Measurements from ENCODE around the gene BUD23. TPM values are rescaled to one million over a fixed set of nuclear protein-coding genes. Genes with fewer than 3 reads are reported as not detected.
A peak's percentile ranks its signal among the peaks of the same experiment; 100 is the strongest.
"Not testable (repeated sequence)": the region's sequence is repeated elsewhere in the genome, so short reads cannot be mapped to it uniquely, and the experiment has no call there.

BUD23 gene
- polyA plus RNA-seq, 4 donors, result 79.9 to 104 (median 88.3) TPM

DNA sequence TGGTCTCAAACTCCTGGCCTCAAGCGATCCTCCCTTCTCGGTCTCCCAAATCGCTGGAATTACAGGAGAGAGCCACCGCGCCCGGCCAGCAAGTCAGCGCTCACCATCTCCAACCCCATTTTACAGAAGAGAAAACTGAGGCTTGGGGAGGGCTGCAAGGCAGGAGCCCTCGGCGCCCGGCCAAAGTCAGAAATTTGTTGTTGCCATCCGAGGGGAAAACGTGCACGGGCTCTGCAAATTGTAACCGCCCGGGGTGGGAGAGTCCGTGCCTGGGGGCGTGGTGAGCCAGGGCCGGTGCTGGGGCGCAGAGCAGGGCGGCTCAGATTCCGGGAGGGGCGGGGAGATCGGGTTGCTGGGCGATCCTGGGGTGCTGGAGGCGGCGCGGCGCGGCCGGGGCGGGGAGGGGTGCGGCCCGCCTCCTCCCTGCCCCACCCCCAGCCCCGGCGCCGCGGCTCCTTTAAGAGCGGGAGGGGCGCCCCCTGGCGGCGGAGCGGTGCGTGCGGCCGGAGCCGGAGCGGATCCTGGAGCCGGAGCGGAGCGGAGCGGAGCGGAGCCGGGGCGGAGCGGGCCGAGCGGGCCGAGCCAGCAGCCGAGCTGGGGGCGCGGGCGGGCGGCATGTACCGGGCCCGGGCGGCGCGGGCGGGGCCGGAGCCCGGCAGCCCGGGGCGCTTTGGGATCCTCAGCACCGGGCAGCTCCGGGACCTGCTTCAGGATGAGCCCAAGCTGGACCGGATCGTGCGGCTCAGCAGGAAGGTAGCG lies 15.9 kb upstream of the BUD23 start, which contains the start of gene VPS37D:
TSS of gene VPS37D (plus strand) at position 488 of the 759 bp plus-strand sequence. CDS start at position 616, 128 bp downstream.
- peak; percentile 73 to 87 (median 82) for DNase-seq (ENCODE audit: low read depth in 4 of 4, low spot score in 3 of 4)

- peak in 1 of 4 donors; percentile 34 for DNase-seq (ENCODE audit: low read depth in 4 of 4, low spot score in 3 of 4)
Observed at GRCh38 chr7:73668103-73668885, 15.1 kb upstream of the BUD23 start.

GRCh38 chr7:73668886-73669230 lies 14.5 kb upstream of the BUD23 start:
- DNase-seq (ENCODE audit: low read depth in 4 of 4, low spot score in 3 of 4), result no peak

GRCh38 chr7:73669288-73669701 lies 14.1 kb upstream of the BUD23 start:
- DNase-seq (ENCODE audit: low read depth in 4 of 4, low spot score in 3 of 4), result no peak

- no peak for DNase-seq (ENCODE audit: low read depth in 4 of 4, low spot score in 3 of 4)
Observed at GRCh38 chr7:73669858-73670385, 13.5 kb upstream of the BUD23 start.

GRCh38 chr7:73671322-73671661 lies 12.1 kb upstream of the BUD23 start:
- no peak for DNase-seq (ENCODE audit: low read depth in 4 of 4, low spot score in 3 of 4)

DNA sequence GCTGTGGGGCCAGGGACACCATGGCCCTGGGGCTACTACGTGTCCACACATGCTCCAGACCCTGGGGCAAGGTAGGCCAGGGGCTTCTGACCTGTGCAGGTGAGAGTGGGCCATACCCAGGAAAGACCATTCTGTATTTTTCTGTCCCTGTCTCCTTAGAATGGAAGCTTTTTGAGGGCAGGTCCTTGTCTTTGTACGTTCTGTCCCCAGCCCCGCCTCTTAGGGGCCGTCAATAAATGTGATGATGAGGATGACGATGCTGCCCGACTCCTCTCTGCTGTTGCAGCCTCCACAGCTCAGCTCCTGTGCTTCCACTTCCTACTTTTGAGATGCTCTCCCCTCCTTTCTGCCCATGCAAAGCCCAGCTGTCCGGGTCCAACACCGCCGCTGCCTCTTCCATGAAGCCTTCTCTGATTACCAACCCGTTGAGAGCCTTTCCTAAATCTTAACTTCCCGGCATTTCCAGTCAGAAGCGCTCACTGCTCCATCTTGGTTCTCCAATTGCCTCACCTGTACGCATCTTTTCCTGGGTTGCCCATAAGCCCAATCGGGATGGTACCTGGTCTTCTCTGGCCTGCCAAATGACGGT lies 11.4 kb upstream of the BUD23 start:
- DNase-seq (ENCODE audit: low read depth in 4 of 4, low spot score in 3 of 4), result no peak

DNA sequence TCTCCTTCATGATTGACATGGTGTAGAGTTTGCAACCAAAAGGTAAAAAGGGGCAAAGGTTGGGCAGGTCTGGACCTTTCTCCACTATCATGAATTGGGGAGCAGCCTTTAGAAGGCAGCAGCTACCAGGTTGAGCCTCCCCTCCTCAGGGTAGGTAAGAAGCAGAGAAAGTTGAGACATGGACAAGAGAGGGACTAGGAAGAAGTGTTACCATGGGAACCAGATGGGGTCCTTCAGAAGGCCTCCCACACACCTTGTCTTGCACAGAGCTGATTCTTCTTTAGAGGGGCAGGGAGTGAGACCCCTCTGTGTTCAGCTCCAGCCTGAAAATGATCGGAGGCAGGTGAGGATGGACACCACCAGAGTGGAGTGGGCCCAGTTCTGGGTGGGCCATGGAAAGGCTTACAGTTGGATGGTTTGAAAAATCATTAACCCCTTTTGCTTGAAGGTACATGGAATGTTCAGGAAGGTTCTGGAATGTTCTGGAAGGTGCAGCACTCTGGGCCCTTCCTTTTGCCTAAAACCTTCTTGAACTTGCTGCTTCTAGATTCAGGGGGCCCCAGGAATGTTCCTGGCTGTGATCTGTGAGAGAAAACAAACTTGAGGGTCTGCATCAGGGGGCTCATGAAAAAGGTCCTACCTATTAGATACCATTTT lies 8.8 kb upstream of the BUD23 start:
- no peak for DNase-seq (ENCODE audit: low read depth in 4 of 4, low spot score in 3 of 4)

- not testable (repeated sequence) for DNase-seq (ENCODE audit: low read depth in 4 of 4, low spot score in 3 of 4)
Observed at GRCh38 chr7:73676062-73676461, 7.3 kb upstream of the BUD23 start.

GRCh38 chr7:73678862-73679261 lies 4.5 kb upstream of the BUD23 start:
- DNase-seq (ENCODE audit: low read depth in 4 of 4, low spot score in 3 of 4), result no peak

DNA sequence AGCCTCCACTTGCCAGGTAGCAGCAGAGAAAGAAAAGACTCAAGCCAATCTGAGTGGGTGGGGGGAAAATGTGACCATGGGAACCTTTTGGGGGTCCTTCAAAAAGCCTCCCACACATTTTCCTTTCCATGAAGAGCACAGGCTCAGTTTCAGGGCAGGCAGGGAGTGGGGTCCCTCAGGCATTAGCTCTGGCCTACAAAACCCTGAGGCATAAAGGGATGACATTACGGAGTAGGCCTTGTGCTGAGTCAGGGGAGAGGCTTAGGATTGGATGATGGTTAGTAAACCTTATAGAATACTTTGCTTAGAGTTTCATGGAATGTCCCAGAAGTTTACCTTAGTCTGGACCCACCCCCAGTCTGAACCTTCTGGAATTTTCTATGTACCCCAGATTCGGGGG lies 3.7 kb upstream of the BUD23 start:
- no peak for DNase-seq (ENCODE audit: low read depth in 4 of 4, low spot score in 3 of 4)

GRCh38 chr7:73680501-73680900 lies 2.9 kb upstream of the BUD23 start:
- DNase-seq (ENCODE audit: low read depth in 4 of 4, low spot score in 3 of 4), result no peak

DNA sequence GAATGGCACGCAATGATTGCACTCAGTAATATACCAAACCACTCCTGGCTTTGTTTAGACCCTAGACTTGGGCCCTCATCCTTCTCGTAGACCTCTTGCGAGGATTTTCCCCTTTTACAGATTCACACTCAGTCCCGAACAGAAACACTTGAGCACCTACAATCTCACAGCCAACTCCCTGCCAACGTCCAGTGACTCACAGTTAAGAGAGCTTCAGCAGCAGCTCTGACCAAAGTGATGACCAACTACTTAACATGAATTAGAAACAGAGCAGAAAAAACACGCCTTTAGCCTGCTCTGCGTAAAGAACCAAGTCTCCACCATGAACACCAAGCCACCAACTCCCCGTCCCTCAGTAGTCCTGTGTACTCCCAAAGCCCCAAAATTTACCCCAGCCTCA lies 2.4 kb upstream of the BUD23 start:
- no peak for DNase-seq (ENCODE audit: low read depth in 4 of 4, low spot score in 3 of 4)

GRCh38 chr7:73682745-73683055 lies 697 bp upstream of the BUD23 start:
- DNase-seq (ENCODE audit: low read depth in 4 of 4, low spot score in 3 of 4), result no peak

DNA sequence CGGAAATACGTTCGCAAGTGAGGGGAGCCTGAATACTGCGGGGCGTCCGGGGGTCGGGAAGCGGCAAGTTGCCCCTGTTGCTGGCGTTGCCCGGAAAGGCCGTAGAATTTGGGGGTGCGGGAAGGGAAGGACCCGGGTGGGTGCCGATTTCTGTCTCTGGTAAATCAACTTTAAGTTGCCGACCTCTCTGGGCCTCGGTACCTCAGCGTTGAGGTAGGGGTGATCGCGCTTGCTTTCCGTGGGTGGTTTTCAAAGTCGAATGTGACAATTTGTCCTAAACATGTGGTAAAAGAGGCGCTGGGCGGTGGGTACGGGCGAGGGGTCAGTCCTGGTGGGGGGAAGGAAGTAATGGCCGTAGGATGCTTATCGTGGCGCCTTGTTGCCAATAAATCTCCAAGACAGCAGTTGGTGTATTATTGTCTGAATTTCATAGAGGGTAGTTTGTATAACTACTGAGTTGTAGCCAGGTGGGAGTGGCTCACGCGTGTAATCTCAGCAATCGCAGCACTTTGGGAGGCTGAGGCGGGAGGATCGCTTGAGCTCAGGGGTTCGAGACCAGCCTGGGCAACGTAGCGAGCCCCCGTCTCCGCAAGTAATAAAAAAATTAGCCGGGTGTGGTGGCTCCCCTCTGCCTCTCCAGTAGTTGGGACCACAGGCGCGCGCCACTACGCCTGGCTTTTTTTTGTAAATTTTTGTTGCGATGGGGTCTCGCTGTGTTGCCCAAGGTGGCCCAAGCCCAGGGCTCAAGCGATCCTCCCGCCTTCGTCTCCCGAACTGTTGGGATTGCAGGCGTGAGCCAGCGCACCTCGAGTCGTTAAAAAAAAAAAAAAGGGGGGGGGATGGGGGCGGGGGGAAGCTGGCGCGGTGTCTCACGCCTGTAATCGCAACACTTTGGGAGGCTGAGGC lies 644 bp downstream of the BUD23 start:
- DNase-seq (ENCODE audit: low read depth in 4 of 4, low spot score in 3 of 4), result no peak

GRCh38 chr7:73685311-73685710 lies 1.9 kb downstream of the BUD23 start:
- no peak for DNase-seq (ENCODE audit: low read depth in 4 of 4, low spot score in 3 of 4)

- no peak for DNase-seq (ENCODE audit: low read depth in 4 of 4, low spot score in 3 of 4)
Observed at GRCh38 chr7:73688288-73688687, 4.9 kb downstream of the BUD23 start.

GRCh38 chr7:73690646-73691045 lies 7.2 kb downstream of the BUD23 start:
- no peak for DNase-seq (ENCODE audit: low read depth in 4 of 4, low spot score in 3 of 4)

DNA sequence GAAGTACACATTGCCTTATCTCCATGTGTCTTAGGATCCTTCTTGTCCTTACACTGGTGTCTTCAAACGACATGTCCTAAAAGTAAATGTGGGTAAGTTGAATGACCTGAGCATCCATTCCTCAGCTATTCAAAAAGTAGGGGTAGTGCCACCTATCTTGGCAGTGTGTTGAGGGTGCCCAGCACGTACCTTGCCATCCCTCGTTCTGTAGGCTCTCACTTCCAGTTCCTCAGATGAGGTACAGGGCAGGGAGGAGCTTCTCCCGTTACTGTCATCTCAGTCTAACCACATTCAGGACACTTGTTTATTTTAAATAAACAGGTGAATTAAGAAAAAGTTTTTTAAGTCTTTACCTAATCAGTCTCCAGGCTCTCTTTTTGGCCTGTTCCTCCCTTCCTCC lies 13.0 kb downstream of the BUD23 start:
- no peak for DNase-seq (ENCODE audit: low read depth in 4 of 4, low spot score in 3 of 4)

DNA sequence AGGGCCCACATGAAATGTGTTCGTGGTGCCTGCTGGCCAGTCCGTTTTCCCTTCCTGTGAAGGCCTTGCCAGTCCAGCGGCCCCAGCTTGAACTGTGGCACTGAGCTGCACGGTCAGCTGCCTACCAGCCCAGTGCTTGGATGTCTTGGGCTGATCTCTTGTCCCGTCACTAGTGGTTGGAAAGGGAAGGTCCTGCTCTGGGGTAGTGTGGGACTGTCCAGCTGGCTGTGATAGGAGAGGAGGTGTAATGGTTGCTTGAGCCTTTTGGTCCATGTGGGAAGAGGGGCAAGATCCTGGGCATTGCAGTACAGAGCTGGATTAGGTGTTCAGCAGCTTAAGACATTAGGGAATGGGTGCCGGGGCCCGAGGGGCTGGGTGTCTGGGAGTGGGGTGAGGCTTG lies 15.0 kb downstream of the BUD23 start:
- DNase-seq (ENCODE audit: low read depth in 4 of 4, low spot score in 3 of 4), result no peak
